SK-MEL-5 (cell line): ENCODE results near the gene ARHGEF26. TPM values are rescaled to one million over a fixed set of nuclear protein-coding genes. Genes with fewer than 3 reads are reported as not detected.

Experiments used
- DNase-seq: peaks from one replicate; pipeline ENCODE4 v3.0.0-alpha.2; 2016; ENCODE audit warnings: low read depth, low spot score
- in situ Hi-C: cut with HindIII; loops from 2 replicates; pipeline ENCODE4 v1.10.0; 2016; ENCODE audit warnings: low sequenced_read_pairs, high pct_unique_total_duplicates, low pct_unique_long_range_greater_than_20kb
- total RNA-seq: library from RNA; depleted of rRNA; stranded (reverse); fragments of >200 nt; shearing (Covaris generic); gene quantifications from 2 replicates; pipeline ENCODE4 v1.2.3, GENCODE V29; 2014

Gene ARHGEF26
- total RNA-seq, 1 experiment from 2014 or later: 31.2 TPM

GRCh38 chr3:154180836-154181691, 59.9 kb downstream of the ARHGEF26 start:
- DNase-seq: no peak
- in situ Hi-C loops: no loop called here

- in situ Hi-C loops: no loop called here
- DNase-seq: no peak
Observed at GRCh38 chr3:154182322-154182922, 61.2 kb downstream of the ARHGEF26 start.

- DNase-seq: no peak
- in situ Hi-C loops: no loop called here
Observed at GRCh38 chr3:154182975-154183374, 61.8 kb downstream of the ARHGEF26 start.

- DNase-seq: no peak
- in situ Hi-C loops: no loop called here
Observed at GRCh38 chr3:154184582-154184981, 63.4 kb downstream of the ARHGEF26 start.

DNA sequence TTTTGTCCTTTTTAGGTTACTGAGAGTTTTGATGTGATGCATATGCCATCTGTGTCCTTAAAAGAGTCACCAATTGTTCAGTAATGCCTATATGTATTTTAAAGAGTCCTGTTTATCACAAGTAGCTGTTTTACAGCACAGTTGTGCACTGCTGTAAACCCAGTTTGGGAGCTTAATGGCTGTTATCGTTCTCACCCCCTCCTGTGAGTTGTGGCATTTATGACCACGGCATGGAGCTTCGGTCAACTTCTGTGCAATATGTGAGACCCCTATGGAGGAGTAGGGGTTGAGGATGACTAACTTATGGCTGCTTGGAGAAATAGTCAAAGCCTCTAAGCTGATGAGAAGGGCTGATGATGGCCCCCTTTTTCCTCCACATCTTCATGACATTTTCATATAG, 67.2 kb downstream of the ARHGEF26 start:
- in situ Hi-C loops: no loop called here
- DNase-seq: no peak

DNA sequence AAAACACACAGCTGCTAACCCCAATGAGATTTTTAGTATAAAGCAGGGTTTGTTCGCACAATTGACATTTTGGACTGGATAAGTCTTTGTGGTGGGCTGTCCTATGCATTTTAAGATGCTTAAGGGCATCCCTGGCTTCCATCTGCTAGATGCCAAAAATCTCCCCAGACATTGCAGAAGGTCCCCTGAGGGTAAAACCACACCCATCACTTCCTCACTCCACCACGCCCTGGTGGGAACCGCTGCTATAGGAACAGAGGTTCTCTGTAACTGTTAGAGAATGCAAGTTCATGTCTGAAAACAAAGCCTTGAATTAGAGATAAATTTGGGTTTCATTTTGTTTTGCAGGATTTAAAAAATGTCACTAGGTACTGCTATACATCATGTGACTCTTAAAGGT, 67.7 kb downstream of the ARHGEF26 start:
- in situ Hi-C loops: no loop called here
- peak; percentile 86 for DNase-seq

GRCh38 chr3:154191520-154191919, 70.3 kb downstream of the ARHGEF26 start:
- in situ Hi-C loops: no loop called here
- DNase-seq: peak; percentile 26

DNA sequence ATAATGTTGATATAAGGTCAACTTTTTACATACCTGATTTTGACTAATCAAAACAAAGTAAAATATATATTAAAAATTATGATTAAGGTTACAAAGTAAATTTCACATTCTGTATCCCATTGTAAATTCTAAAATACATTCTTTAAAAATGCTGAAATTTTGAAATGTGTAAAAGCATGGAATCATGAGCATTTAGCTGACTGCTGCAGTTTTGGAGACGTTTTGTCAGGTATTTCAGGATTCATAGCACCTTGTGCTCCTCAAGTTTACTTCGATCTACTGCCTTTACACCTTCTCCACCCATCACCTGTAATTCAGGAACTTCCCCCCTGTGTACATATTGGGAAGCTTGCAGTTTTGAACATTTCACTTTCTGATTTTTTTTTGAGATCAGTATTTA, 71.0 kb downstream of the ARHGEF26 start:
- no peak for DNase-seq
- in situ Hi-C loops: no loop called here

GRCh38 chr3:154193000-154193615, 71.9 kb downstream of the ARHGEF26 start:
- in situ Hi-C loops: no loop called here
- no peak for DNase-seq

DNA sequence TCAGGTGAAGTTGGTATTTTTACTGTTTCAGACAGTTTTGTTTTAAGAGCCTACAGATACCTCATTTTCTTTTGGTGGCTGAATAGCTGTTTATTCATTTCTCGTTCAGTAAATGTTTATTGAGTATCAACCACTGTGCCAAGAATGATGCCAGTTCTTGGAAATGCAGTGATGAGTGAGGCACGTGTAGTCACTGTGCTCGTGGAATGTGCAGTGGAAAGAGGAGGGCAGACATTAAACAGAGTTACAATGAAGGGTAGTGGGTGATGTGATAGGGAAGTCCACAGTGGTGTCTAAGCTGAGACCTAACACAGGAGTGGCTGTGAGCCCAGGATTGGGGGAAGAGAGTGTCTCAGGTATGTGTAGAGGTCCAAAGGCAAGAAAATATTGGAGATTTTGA, 73.7 kb downstream of the ARHGEF26 start:
- DNase-seq: no peak
- in situ Hi-C loops: no loop called here

GRCh38 chr3:154195620-154196356, 74.6 kb downstream of the ARHGEF26 start:
- in situ Hi-C loops: no loop called here
- no peak for DNase-seq

GRCh38 chr3:154197751-154198150, 76.6 kb downstream of the ARHGEF26 start:
- no peak for DNase-seq
- in situ Hi-C loops: no loop called here

- in situ Hi-C loops: no loop called here
- no peak for DNase-seq
Observed at GRCh38 chr3:154209499-154209898, 88.3 kb downstream of the ARHGEF26 start.

DNA sequence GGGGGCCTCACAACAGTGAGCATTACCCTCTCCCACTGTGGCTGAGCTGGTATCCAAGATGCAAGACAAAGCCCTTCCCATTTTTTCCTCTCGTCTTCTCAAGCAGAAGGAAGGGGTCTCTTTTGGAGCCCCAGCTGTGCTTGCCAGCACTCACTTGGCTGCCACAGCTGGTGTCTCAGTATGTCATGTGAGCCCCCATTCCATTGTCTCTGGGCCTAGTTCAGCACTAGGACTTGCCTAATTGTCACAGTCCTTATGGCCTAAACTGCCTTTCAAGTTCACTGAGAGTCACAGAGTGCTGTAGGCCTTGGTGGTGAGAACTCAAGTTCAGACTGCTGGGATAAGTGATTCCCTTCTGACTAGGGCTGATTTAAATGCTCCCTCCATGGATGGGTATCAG, 89.8 kb downstream of the ARHGEF26 start:
- in situ Hi-C loops: no loop called here
- no peak for DNase-seq

DNA sequence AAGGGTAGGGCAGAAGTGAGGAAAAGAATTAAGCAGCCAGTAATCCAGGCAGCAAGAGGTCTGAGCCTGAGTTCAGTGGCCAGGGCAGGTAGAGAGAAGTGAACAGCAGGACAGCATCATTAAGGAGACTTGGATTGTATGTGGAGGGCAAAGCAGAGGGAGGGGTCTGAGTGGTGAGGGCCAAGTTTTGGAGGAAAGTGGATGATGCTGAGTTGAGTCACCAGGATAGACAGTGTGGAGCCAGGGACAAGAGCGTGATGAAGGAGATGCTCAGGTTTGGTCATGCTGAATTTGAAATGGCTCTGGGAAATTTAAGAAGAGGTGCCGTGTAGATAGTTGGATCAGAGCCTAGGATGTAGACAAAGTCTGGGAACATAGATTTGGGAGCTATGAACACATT, 93.1 kb downstream of the ARHGEF26 start:
- DNase-seq: no peak
- in situ Hi-C loops: no loop called here

- DNase-seq: no peak
Observed at GRCh38 chr3:154217671-154218070, 96.5 kb downstream of the ARHGEF26 start.

GRCh38 chr3:154218728-154219127, 97.5 kb downstream of the ARHGEF26 start:
- in situ Hi-C loops: no loop called here
- no peak for DNase-seq

More at GRCh38 chr3:154217671-154218070, 96.5 kb downstream of the ARHGEF26 start:
- in situ Hi-C loops: no loop called here

- no peak for DNase-seq
- in situ Hi-C loops: no loop called here
Observed at GRCh38 chr3:154220462-154220861, 99.3 kb downstream of the ARHGEF26 start.
